Colonic mucosa (tissue), 4 donors: Measurements from ENCODE around the gene SIX2. TPM values are rescaled to one million over a fixed set of nuclear protein-coding genes. Genes with fewer than 3 reads are reported as not detected.
A peak's percentile ranks its signal among the peaks of the same experiment; 100 is the strongest.

Experiments
- DNase-seq: peaks from one replicate; pipeline ENCODE4 v3.0.0-alpha.2; 2020
- H3K27ac ChIP-seq: fragments of 200-600 bp; one replicate; pipeline ENCODE4 v1.8.0; 2021
- H3K27me3 ChIP-seq: fragments of 200-600 bp; one replicate; pipeline ENCODE4 v1.8.0; 2021
- H3K36me3 ChIP-seq: fragments of 200-600 bp; one replicate; pipeline ENCODE4 v1.8.0; 2021
- H3K4me1 ChIP-seq: fragments of 200-600 bp; one replicate; pipeline ENCODE4 v1.8.0; 2021; ENCODE audit warnings: mild to moderate bottlenecking
- H3K4me3 ChIP-seq: fragments of 200-600 bp; one replicate; pipeline ENCODE4 v1.8.0; 2021
- H3K9ac ChIP-seq, 2 donors: one replicate each; pipeline ENCODE4 v1.7.0; 2013; ENCODE audit warnings: control low read depth in 2 of 2, low read depth in 2 of 2, low read length in 2 of 2
- H3K9me3 ChIP-seq: fragments of 200-600 bp; one replicate; pipeline ENCODE4 v1.8.0; 2021
- intact Hi-C: fragments of 100-400 bp; cut with DNase I; formaldehyde crosslinking; loops from one replicate; pipeline ENCODE4 v1.14.1; 2022
- total RNA-seq, 2 donors: library from RNA; stranded (reverse); fragmentation: NEBNext Ultra II Directional in 1 of 2; extraction: Animal tissue kit (Norgen Biotek cat#: 25700) in 1 of 2; gene quantifications; one replicate each; pipeline ENCODE4 v1.2.1, GENCODE V29; 2021
- TF ChIP-seq, protein P1 (sequence below): fragments of 200-600 bp; IDR thresholded peaks from one replicate; pipeline ENCODE4 v1.8.0; 2022; ENCODE audit warnings: antibody characterized with exemption, mild to moderate bottlenecking
- donor health status: healthy.
- donor health status: DM: no; HTN: no; CAD: no.
- donor health status: DM: no; HTN: no; CAD: no.

Gene SIX2
- total RNA-seq, 2 donors from 2014 or later: 0.10 TPM; not detected in 1

DNA sequence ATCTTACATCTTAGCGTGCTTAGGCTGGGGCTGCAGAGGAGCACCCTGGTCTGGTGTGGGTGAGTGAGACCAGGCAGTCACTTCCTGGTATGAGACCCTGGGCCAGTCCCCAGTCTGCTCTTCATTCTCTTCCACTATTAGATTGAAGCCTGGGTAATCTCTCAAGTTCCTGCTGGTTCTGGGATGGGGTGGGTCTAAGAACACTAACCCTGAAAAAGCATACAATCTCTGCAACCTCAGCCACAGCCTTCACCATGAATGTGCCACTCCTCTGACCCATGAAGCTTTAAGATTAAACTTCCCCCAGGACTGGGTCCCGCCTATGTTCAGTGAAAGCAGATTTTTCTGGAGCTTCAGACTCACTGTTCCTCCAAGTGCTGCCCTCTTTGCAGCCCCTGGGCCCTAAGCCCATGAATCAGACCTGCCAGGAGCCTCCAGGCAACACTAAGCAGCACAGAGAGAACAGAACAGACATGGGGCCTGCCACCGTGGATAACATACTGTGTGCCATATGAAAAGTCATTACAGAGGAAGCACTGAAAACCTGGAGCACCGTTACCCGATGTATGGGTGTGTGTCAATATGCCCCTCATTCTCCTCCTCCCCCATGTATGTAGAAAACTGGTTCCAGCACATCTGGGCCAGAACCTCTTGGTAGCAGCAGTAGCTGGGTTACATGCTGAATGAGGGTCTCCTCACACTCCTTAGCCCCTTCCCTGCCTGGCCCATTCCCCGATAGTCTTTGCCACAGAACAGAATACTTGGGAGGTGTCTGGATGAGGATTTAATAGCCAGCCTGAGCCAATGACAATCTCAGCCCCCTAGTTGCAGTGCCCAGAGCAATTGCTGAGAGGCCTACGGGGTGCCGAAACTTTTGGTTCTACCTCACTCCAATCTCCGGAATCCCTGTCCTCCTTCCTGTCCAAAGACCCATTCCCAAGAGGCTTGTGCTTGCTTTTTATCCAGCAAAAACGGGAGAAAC lies 2.7 kb upstream of the SIX2 start:
- TF ChIP-seq, protein P1, sequence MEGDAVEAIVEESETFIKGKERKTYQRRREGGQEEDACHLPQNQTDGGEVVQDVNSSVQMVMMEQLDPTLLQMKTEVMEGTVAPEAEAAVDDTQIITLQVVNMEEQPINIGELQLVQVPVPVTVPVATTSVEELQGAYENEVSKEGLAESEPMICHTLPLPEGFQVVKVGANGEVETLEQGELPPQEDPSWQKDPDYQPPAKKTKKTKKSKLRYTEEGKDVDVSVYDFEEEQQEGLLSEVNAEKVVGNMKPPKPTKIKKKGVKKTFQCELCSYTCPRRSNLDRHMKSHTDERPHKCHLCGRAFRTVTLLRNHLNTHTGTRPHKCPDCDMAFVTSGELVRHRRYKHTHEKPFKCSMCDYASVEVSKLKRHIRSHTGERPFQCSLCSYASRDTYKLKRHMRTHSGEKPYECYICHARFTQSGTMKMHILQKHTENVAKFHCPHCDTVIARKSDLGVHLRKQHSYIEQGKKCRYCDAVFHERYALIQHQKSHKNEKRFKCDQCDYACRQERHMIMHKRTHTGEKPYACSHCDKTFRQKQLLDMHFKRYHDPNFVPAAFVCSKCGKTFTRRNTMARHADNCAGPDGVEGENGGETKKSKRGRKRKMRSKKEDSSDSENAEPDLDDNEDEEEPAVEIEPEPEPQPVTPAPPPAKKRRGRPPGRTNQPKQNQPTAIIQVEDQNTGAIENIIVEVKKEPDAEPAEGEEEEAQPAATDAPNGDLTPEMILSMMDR: no peak
- no peak overlapping the region for H3K4me3 ChIP-seq
- H3K27ac ChIP-seq: no peak overlapping the region
- H3K27me3 ChIP-seq: peaks cover 85% of the 10 kb centered on the region
- no peak overlapping the region for H3K9ac ChIP-seq
- H3K36me3 ChIP-seq: no peaks in the 10 kb centered on the region
- no peaks in the 10 kb centered on the region for H3K9me3 ChIP-seq
- intact Hi-C loops: no loop called here
- peaks cover 15% of the 10 kb centered on the region for H3K4me1 ChIP-seq
- DNase-seq: no peak

DNA sequence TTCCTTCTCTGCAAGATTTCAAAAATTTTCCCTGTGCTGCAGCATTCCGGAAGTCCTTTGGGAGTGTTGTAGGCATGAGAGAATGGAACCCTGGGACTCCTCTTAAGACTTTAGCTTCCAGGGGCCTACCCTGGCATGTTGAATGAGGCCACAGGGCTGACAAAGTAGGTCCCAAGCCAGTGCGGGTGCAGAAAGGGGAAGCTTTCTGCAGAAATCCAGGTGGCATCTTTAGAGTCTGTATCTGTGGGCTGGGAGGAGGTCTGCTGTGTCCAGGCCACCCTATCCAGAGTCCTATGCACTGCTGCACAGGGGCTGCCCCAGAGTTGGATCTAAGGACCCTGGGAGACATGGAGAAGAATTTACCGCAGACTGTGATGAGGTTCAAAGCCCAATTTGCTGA lies 1.9 kb upstream of the SIX2 start:
- DNase-seq: no peak
- Histone ChIP-seq H3K27me3 (peaks cover 91% of the 10 kb centered on the region), H3K9me3 (no peaks in the 10 kb centered on the region), H3K27ac (no peak overlapping the region), H3K4me3 (no peak overlapping the region), H3K36me3 (no peaks in the 10 kb centered on the region), H3K4me1 (peaks cover 15% of the 10 kb centered on the region), H3K9ac (no peak overlapping the region)
- TF ChIP-seq, protein P1: no peak
- intact Hi-C loops: no loop called here

DNA sequence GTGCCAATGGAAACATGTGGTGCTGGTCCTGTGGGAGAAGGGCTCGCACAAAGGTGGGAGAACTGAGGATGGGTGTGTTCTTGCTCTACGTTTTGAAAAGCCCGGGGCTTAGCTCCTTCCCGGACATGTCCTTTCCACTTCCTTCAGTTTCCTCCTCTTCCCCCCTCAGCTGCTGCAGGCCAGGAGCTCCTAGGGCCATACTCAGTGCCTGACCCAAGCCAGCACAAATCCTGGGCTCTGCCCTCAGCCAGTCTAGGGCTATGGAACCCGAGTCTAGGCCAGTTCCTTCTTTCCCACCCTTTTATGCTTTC lies 1.4 kb upstream of the SIX2 start:
- no peak for DNase-seq
- Histone ChIP-seq H3K9me3 (no peaks in the 10 kb centered on the region), H3K4me3 (no peak overlapping the region), H3K4me1 (peaks cover 15% of the 10 kb centered on the region), H3K9ac (no peak overlapping the region), H3K36me3 (no peaks in the 10 kb centered on the region), H3K27ac (no peak overlapping the region), H3K27me3 (peaks cover 95% of the 10 kb centered on the region)
- intact Hi-C loops: no loop called here
- TF ChIP-seq, protein P1: no peak

DNA sequence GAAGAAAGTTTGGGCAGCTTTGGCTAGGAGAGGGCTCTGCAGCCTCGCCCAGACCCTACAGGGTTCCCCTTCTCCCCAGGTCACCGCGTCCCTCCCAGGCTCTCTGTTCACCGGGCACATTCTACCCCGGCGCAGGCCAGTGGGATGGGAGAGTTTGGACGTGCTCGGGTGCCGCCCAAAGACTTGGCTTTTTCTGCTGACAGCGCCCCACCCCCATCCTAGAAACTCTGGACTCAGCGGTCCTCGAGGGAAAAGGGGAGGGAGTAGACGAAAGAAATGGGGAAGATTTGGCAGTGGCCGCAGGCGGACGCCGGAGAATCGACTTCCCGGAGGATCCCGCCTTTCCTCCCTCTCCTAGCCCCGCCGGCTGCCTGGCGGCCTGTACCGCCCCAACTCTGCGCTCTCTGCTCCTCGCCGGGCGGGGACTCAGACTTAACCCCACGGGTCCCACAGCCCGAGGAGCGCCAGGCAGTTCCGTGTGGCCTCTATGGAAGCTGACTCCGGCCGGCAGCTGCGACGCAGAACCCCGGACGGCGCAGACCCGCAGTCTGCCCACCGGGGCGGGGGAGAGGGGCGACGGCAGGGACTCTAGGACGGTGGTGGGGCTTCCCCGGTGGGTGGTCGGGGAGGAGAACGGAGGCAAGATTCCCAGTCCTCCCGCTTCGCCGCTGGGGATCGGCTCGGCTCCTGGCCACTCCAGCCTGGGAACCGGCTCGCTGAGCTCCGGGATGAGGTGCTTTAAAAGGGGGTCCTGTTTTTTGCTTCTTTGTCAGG lies 863 bp upstream of the SIX2 start:
- Histone ChIP-seq H3K27me3 (peaks cover 99% of the 10 kb centered on the region), H3K9ac (no peak overlapping the region), H3K4me3 (peak overlapping the region; percentile 32), H3K27ac (no peak overlapping the region), H3K4me1 (peaks cover 15% of the 10 kb centered on the region), H3K9me3 (no peaks in the 10 kb centered on the region), H3K36me3 (no peaks in the 10 kb centered on the region)
- TF ChIP-seq, protein P1: no peak
- intact Hi-C loops: no loop called here
- DNase-seq: peak; percentile 57

DNA sequence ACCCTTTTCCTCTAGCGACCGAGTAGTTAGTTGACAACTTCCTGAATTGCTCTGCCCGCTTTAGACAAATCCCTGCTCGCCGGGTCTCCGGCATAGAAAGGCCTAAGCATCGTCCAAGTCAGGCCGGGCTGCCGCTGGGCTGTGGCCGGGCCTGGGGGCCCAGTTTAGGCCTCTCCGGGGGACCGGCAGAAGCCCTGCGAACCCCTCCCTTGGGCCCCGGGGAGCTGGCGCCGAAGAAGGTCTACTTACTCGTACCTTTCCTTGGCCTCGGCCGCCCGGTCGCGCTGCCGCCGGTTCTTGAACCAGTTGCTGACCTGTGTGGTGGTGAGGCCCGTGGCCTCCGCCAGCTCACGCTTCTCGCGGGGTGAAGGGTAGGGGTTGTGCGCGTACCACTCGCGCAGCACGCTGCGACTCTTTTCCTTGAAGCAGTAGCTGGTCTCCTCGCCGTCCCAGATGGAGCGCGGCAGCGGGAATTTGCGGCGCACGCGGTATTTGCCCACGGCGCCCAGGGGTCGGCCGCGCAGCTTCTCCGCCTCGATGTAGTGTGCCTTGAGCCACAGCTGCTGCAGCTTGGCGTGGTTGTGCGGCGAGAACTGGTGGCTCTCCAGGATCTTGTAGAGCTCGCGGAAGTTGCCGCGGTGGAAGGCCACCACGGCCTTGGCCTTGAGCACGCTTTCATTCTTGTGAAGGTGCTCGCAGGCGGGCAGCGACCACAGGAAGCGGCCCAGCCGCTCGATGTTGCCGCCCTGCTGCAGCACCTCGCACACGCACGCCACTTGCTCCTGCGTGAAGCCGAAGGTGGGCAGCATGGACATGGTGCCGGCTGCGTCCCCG lies 739 bp downstream of the SIX2 start:
- Histone ChIP-seq H3K4me3 (peak overlapping the region; percentile 32), H3K27me3 (peaks cover 99% of the 10 kb centered on the region), H3K9ac (no peak overlapping the region), H3K9me3 (no peaks in the 10 kb centered on the region), H3K27ac (no peak overlapping the region), H3K4me1 (peaks cover 10% of the 10 kb centered on the region), H3K36me3 (no peaks in the 10 kb centered on the region)
- TF ChIP-seq, protein P1: no peak
- intact Hi-C loops: no loop called here
- no peak for DNase-seq
